HEK293 (cell line): ENCODE measurements around the gene ZBTB25.

Source experiments
- GLI2 ChIP-seq: fragments of 450-650 bp; formaldehyde crosslinking; IDR thresholded peaks from 2 replicates; pipeline ENCODE4; 2017; ENCODE audit warnings: missing biosample characterization, missing genetic modification characterization, low read depth, borderline replicate concordance
- GLIS1 ChIP-seq: fragments of 450-650 bp; formaldehyde crosslinking; IDR thresholded peaks from 2 replicates; pipeline ENCODE4 v1.5.1; 2016; ENCODE audit warnings: missing biosample characterization, missing genetic modification characterization
- KLF17 ChIP-seq: fragments of 450-650 bp; formaldehyde crosslinking; IDR thresholded peaks from 2 replicates; pipeline ENCODE4 v1.5.1; 2016; ENCODE audit warnings: missing biosample characterization, missing genetic modification characterization
- MZF1 ChIP-seq: fragments of 450-650 bp; formaldehyde crosslinking; IDR thresholded peaks from 2 replicates; pipeline ENCODE4 v1.5.1; 2017; ENCODE audit warnings: missing biosample characterization, missing genetic modification characterization, borderline replicate concordance
- PRDM1 ChIP-seq: fragments of 450-650 bp; formaldehyde crosslinking; IDR thresholded peaks from 2 replicates; pipeline ENCODE4; 2016; ENCODE audit warnings: missing biosample characterization, missing genetic modification characterization
- ZEB2 ChIP-seq: fragments of 450-650 bp; formaldehyde crosslinking; IDR thresholded peaks from 2 replicates; pipeline ENCODE4 v1.5.1; 2016; ENCODE audit warnings: missing biosample characterization, missing genetic modification characterization
- ZFP69B ChIP-seq: fragments of 450-650 bp; formaldehyde crosslinking; IDR thresholded peaks from 2 replicates; pipeline ENCODE4 v1.5.1; 2016; ENCODE audit warnings: missing biosample characterization, missing genetic modification characterization
- ZIC2 ChIP-seq: fragments of 450-650 bp; formaldehyde crosslinking; IDR thresholded peaks from 2 replicates; pipeline ENCODE4 v1.5.1; 2016; ENCODE audit warnings: missing biosample characterization, missing genetic modification characterization
- ZNF132 ChIP-seq: fragments of 450-650 bp; formaldehyde crosslinking; IDR thresholded peaks from 2 replicates; pipeline ENCODE4 v1.5.1; 2017; ENCODE audit warnings: missing biosample characterization, missing genetic modification characterization, borderline replicate concordance
- ZNF138 ChIP-seq: fragments of 450-650 bp; formaldehyde crosslinking; IDR thresholded peaks from 2 replicates; pipeline ENCODE4 v1.5.1; 2016; ENCODE audit warnings: missing biosample characterization, missing genetic modification characterization, borderline replicate concordance
- ZNF202 ChIP-seq: fragments of 450-650 bp; formaldehyde crosslinking; IDR thresholded peaks from 2 replicates; pipeline ENCODE4 v1.5.1; 2016; ENCODE audit warnings: missing biosample characterization, missing genetic modification characterization, borderline replicate concordance
- ZNF513 ChIP-seq: fragments of 450-650 bp; IDR thresholded peaks from 2 replicates; pipeline ENCODE4 v1.5.1; 2018; ENCODE audit warnings: missing biosample characterization, missing genetic modification characterization
- ZNF558 ChIP-seq: fragments of 450-650 bp; formaldehyde crosslinking; IDR thresholded peaks from 2 replicates; pipeline ENCODE4 v1.5.1; 2016; ENCODE audit warnings: missing biosample characterization, missing genetic modification characterization
- ZNF621 ChIP-seq: fragments of 450-650 bp; formaldehyde crosslinking; IDR thresholded peaks from 2 replicates; pipeline ENCODE4 v1.5.1; 2017; ENCODE audit warnings: missing biosample characterization, missing genetic modification characterization
- ZNF626 ChIP-seq: fragments of 450-650 bp; sonication (Bioruptor Pico); formaldehyde crosslinking; IDR thresholded peaks from 2 replicates; pipeline ENCODE4 v1.5.1; 2018; ENCODE audit warnings: missing biosample characterization, missing genetic modification characterization, inconsistent platforms
- ZNF658 ChIP-seq: fragments of 450-650 bp; formaldehyde crosslinking; IDR thresholded peaks from 2 replicates; pipeline ENCODE4; 2016; ENCODE audit warnings: missing biosample characterization, missing genetic modification characterization
- ZNF701 ChIP-seq: fragments of 450-650 bp; formaldehyde crosslinking; IDR thresholded peaks from 2 replicates; pipeline ENCODE4 v1.5.1; 2016; ENCODE audit warnings: missing biosample characterization, missing genetic modification characterization
- ZNF843 ChIP-seq: fragments of 450-650 bp; formaldehyde crosslinking; IDR thresholded peaks from 2 replicates; pipeline ENCODE4 v1.5.1; 2016; ENCODE audit warnings: missing biosample characterization, missing genetic modification characterization
- ZSCAN16 ChIP-seq: fragments of 450-650 bp; formaldehyde crosslinking; IDR thresholded peaks from 2 replicates; pipeline ENCODE4 v1.5.1; 2016; ENCODE audit warnings: missing biosample characterization, missing genetic modification characterization
- TF ChIP-seq, protein P1 (sequence below): fragments of 450-650 bp; formaldehyde crosslinking; IDR thresholded peaks from 2 replicates; pipeline ENCODE4 v1.5.1; 2016; ENCODE audit warnings: missing biosample characterization, missing genetic modification characterization, borderline replicate concordance
- TF ChIP-seq, protein P2 (sequence below): fragments of 450-650 bp; formaldehyde crosslinking; IDR thresholded peaks from 2 replicates; pipeline ENCODE4 v1.5.1; 2016; ENCODE audit warnings: missing biosample characterization, missing genetic modification characterization
- TF ChIP-seq, protein P3 (sequence below): fragments of 450-650 bp; formaldehyde crosslinking; IDR thresholded peaks from 2 replicates; pipeline ENCODE4 v1.5.1; 2016; ENCODE audit warnings: missing biosample characterization, missing genetic modification characterization, low read depth

ZBTB25 gene

DNA sequence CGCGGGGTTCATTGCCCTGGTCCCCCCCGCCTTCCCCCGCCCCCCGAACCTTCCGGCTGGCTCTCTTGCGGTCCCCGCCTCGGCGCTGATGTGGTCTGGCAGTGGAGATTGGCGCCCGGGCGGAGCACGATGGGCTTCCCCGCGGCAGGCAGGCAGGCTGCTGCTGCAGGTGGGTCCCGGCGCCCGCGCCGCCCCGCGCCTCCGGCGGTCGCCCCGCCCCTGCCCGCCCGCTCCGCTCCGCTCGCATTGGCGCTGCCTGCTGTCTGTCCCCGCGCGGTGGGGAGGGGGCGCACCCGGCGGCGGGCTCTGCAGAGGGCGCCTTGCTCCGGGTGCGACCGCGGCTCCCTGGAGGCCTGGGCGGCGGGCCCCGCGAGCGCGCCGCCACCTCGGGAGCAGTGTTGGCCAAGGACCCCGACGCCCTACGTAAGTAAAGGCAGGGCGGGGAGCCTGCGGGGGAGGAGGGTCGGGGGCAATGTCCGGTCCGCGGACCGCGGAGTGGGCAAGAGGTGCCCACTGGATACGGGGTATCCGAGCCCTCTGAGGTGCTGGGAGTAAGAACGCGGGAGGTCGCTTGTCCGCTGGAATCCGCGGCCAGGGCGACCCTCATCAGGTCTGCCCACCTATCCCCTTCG lies 38.3 kb downstream of the ZBTB25 start, which contains the start of gene AKAP5 (continued):
- TF ChIP-seq, protein P1, sequence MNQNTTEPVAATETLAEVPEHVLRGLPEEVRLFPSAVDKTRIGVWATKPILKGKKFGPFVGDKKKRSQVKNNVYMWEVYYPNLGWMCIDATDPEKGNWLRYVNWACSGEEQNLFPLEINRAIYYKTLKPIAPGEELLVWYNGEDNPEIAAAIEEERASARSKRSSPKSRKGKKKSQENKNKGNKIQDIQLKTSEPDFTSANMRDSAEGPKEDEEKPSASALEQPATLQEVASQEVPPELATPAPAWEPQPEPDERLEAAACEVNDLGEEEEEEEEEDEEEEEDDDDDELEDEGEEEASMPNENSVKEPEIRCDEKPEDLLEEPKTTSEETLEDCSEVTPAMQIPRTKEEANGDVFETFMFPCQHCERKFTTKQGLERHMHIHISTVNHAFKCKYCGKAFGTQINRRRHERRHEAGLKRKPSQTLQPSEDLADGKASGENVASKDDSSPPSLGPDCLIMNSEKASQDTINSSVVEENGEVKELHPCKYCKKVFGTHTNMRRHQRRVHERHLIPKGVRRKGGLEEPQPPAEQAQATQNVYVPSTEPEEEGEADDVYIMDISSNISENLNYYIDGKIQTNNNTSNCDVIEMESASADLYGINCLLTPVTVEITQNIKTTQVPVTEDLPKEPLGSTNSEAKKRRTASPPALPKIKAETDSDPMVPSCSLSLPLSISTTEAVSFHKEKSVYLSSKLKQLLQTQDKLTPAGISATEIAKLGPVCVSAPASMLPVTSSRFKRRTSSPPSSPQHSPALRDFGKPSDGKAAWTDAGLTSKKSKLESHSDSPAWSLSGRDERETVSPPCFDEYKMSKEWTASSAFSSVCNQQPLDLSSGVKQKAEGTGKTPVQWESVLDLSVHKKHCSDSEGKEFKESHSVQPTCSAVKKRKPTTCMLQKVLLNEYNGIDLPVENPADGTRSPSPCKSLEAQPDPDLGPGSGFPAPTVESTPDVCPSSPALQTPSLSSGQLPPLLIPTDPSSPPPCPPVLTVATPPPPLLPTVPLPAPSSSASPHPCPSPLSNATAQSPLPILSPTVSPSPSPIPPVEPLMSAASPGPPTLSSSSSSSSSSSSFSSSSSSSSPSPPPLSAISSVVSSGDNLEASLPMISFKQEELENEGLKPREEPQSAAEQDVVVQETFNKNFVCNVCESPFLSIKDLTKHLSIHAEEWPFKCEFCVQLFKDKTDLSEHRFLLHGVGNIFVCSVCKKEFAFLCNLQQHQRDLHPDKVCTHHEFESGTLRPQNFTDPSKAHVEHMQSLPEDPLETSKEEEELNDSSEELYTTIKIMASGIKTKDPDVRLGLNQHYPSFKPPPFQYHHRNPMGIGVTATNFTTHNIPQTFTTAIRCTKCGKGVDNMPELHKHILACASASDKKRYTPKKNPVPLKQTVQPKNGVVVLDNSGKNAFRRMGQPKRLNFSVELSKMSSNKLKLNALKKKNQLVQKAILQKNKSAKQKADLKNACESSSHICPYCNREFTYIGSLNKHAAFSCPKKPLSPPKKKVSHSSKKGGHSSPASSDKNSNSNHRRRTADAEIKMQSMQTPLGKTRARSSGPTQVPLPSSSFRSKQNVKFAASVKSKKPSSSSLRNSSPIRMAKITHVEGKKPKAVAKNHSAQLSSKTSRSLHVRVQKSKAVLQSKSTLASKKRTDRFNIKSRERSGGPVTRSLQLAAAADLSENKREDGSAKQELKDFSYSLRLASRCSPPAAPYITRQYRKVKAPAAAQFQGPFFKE, result no peak
- TF ChIP-seq ZEB2 (tag by site-specific recombination), result no peak
- no peak for TF ChIP-seq ZNF138
- TF ChIP-seq ZNF626, result no peak
- peak; percentile 77; the same call in 1 of the 2 replicates for TF ChIP-seq ZFP69B
- TF ChIP-seq ZSCAN16 (tag by site-specific recombination), result no peak
- TF ChIP-seq ZNF701, result no peak
- TF ChIP-seq ZNF132 (tag by site-specific recombination), result no peak
- TF ChIP-seq KLF17 (tag by site-specific recombination), result no peak
- no peak for TF ChIP-seq ZNF843 (tag by site-specific recombination)
- no peak for TF ChIP-seq ZNF202 (tag by site-specific recombination)
- no peak for TF ChIP-seq ZNF658
- TF ChIP-seq ZNF558 (tag by site-specific recombination), result no peak
- TF ChIP-seq, protein P2, sequence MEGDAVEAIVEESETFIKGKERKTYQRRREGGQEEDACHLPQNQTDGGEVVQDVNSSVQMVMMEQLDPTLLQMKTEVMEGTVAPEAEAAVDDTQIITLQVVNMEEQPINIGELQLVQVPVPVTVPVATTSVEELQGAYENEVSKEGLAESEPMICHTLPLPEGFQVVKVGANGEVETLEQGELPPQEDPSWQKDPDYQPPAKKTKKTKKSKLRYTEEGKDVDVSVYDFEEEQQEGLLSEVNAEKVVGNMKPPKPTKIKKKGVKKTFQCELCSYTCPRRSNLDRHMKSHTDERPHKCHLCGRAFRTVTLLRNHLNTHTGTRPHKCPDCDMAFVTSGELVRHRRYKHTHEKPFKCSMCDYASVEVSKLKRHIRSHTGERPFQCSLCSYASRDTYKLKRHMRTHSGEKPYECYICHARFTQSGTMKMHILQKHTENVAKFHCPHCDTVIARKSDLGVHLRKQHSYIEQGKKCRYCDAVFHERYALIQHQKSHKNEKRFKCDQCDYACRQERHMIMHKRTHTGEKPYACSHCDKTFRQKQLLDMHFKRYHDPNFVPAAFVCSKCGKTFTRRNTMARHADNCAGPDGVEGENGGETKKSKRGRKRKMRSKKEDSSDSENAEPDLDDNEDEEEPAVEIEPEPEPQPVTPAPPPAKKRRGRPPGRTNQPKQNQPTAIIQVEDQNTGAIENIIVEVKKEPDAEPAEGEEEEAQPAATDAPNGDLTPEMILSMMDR (tag by site-specific recombination), result no peak
- TF ChIP-seq, protein P3, sequence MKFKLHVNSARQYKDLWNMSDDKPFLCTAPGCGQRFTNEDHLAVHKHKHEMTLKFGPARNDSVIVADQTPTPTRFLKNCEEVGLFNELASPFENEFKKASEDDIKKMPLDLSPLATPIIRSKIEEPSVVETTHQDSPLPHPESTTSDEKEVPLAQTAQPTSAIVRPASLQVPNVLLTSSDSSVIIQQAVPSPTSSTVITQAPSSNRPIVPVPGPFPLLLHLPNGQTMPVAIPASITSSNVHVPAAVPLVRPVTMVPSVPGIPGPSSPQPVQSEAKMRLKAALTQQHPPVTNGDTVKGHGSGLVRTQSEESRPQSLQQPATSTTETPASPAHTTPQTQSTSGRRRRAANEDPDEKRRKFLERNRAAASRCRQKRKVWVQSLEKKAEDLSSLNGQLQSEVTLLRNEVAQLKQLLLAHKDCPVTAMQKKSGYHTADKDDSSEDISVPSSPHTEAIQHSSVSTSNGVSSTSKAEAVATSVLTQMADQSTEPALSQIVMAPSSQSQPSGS, result no peak
- TF ChIP-seq ZNF513 (tag by site-specific recombination), result no peak
- TF ChIP-seq GLI2 (tag by site-specific recombination), result no peak
- no peak for TF ChIP-seq ZIC2 (tag by site-specific recombination)
- TF ChIP-seq ZNF621 (tag by site-specific recombination), result no peak
- TF ChIP-seq GLIS1 (tag by site-specific recombination), result 0 out of 2 replicates have a peak, but pooled peaks have one; percentile 12
- no peak for TF ChIP-seq PRDM1 (tag by site-specific recombination)
- TF ChIP-seq MZF1 (tag by site-specific recombination), result no peak
